DMS153 (cell line): ENCODE data around the gene PRR29.
A peak's percentile ranks its signal among the peaks of the same experiment; 100 is the strongest.
"Not testable (repeated sequence)": the region's sequence is repeated elsewhere in the genome, so short reads cannot be mapped to it uniquely, and the experiment has no call there.

Source experiments
- DNase-seq: peaks from one replicate; lab custom pipeline; 2025; lab: John Stamatoyannopoulos, UW

The PRR29 gene

GRCh38 chr17:63997341-63998048 lies 656 bp upstream of the PRR29 start:
- no peak for DNase-seq

GRCh38 chr17:63998721-63999679 lies 849 bp downstream of the PRR29 start:
- DNase-seq, result no peak

- no peak for DNase-seq
Measured at GRCh38 chr17:63999680-64000531, 1.8 kb downstream of the PRR29 start.

GRCh38 chr17:64001091-64001579 lies 3.0 kb downstream of the PRR29 start:
- DNase-seq, result no peak

GRCh38 chr17:64001763-64002529 lies 3.8 kb downstream of the PRR29 start:
- no peak for DNase-seq

GRCh38 chr17:64002658-64003525 lies 4.7 kb downstream of the PRR29 start:
- DNase-seq, result no peak

GRCh38 chr17:64003526-64004121 lies 5.5 kb downstream of the PRR29 start:
- no peak for DNase-seq

- no peak for DNase-seq
Measured at GRCh38 chr17:64004218-64004770, 6.1 kb downstream of the PRR29 start.

GRCh38 chr17:64004903-64005733 lies 7.0 kb downstream of the PRR29 start:
- peak; percentile 21 for DNase-seq

GRCh38 chr17:64005734-64006167 lies 7.6 kb downstream of the PRR29 start:
- DNase-seq, result peak; percentile 81

GRCh38 chr17:64006361-64007088 lies 8.4 kb downstream of the PRR29 start:
- DNase-seq, result no peak

GRCh38 chr17:64007089-64007837 lies 9.1 kb downstream of the PRR29 start:
- DNase-seq, result not testable (repeated sequence)

GRCh38 chr17:64007838-64008282 lies 9.7 kb downstream of the PRR29 start:
- DNase-seq, result no peak

- no peak for DNase-seq
Measured at GRCh38 chr17:64008346-64008745, 10.2 kb downstream of the PRR29 start.

GRCh38 chr17:64008830-64009229 lies 10.7 kb downstream of the PRR29 start:
- no peak for DNase-seq

GRCh38 chr17:64009571-64010402 lies 11.6 kb downstream of the PRR29 start:
- DNase-seq, result no peak
